IPS-20b (cell line): ENCODE results near the gene MPV17.
A peak's percentile ranks its signal among the peaks of the same experiment; 100 is the strongest.
"Not testable (repeated sequence)": the region's sequence is repeated elsewhere in the genome, so short reads cannot be mapped to it uniquely, and the experiment has no call there.

Experiments
- H3K27ac ChIP-seq: one replicate; pipeline ENCODE4 v1.5.1; 2013; ENCODE audit warnings: low read length
- H3K27me3 ChIP-seq: 2 replicates; pipeline ENCODE4 v1.6.1; 2013; ENCODE audit warnings: mild to moderate bottlenecking, low read length, inconsistent platforms; ENCODE audit not compliant: insufficient read depth
- H3K36me3 ChIP-seq: 2 replicates; pipeline ENCODE4 v1.6.1; 2013; ENCODE audit warnings: low read depth, mild to moderate bottlenecking, inconsistent platforms, low read length, moderate library complexity; ENCODE audit not compliant: insufficient read depth
- H3K4me1 ChIP-seq: 2 replicates; pipeline ENCODE4 v1.6.1; 2013; ENCODE audit warnings: mild to moderate bottlenecking, control low read depth, inconsistent platforms, low read length, moderate library complexity; ENCODE audit not compliant: insufficient read depth
- H3K4me3 ChIP-seq: 2 replicates; pipeline ENCODE4 v1.5.1; 2013; ENCODE audit warnings: mild to moderate bottlenecking, low read length, inconsistent platforms
- H3K9ac ChIP-seq: 2 replicates; pipeline ENCODE4 v1.6.1; 2013; ENCODE audit warnings: low read depth, mild to moderate bottlenecking, inconsistent platforms, low read length, moderate library complexity
- H3K9me3 ChIP-seq: 2 replicates; pipeline ENCODE4 v1.6.1; 2013; ENCODE audit warnings: mild to moderate bottlenecking, low read depth, low read length, inconsistent platforms; ENCODE audit not compliant: insufficient read depth

Gene MPV17

DNA sequence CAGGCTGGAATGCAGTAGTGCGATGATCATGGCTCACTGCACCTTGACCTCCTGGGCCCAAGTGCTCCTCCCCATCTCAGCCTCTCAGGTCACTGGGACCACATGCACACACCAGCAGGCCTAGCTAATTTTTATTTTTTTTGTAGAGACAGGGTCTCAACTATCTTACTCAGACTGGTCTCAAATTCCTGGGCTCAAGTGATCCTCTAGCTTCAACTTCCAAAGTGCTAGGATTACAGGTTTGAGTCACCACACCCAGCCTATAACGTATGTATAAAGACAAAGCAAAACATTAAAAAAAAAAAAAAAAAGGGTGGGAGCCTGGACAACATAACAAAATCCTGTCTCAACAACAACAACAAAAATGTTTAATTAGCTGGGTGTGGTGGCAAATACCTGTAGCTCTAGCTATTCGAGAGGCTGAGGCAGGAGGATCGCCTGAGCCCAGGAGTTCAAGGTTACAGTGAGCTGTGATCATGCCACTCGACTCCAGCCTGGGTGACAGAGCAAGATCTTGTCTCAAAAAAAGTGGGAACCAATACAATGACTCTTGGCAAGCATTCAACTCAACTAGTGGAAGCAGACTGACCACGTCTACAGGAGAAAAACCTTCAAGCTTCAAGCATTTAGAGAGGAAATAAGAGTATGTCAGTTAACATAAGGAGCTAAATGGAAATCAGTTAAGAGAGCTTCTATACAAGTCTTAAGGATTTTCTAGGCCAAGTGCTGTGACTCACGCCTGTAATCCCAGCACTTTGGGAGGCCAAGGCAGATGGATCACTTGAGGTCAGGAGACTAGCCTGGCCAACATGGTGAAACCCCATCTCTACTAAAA lies 31.1 kb upstream of the MPV17 start:
- Histone ChIP-seq H3K9me3 (no peaks in the 10 kb centered on the region), H3K36me3 (peaks cover 6% of the 10 kb centered on the region), H3K4me1 (peaks cover 14% of the 10 kb centered on the region), H3K27me3 (no peaks in the 10 kb centered on the region), H3K4me3 (no peak overlapping the region), H3K9ac (peak overlapping the region; percentile 44; the same call in 1 of the 2 replicates), H3K27ac (no peak overlapping the region)

- H3K27me3 ChIP-seq, H3K9me3 ChIP-seq, H3K4me3 ChIP-seq, H3K27ac ChIP-seq, H3K36me3 ChIP-seq: not testable (repeated sequence)
- H3K9ac ChIP-seq, result peak overlapping the region; percentile 44; the same call in 1 of the 2 replicates
- peaks cover 14% of the 10 kb centered on the region for H3K4me1 ChIP-seq
These were observed 30.5 kb upstream of the MPV17 start for GRCh38 chr2:27353386-27353761.

- peaks cover 10% of the 10 kb centered on the region for H3K4me1 ChIP-seq
- no peak overlapping the region for H3K27ac ChIP-seq
- H3K36me3 ChIP-seq, result peaks cover 6% of the 10 kb centered on the region
- H3K4me3 ChIP-seq, result no peak overlapping the region
- H3K9ac ChIP-seq, result peak overlapping the region; percentile 39; the same call in 1 of the 2 replicates
- H3K27me3 ChIP-seq, result no peaks in the 10 kb centered on the region
- no peaks in the 10 kb centered on the region for H3K9me3 ChIP-seq
These were observed 29.1 kb upstream of the MPV17 start for GRCh38 chr2:27351802-27352598.

DNA sequence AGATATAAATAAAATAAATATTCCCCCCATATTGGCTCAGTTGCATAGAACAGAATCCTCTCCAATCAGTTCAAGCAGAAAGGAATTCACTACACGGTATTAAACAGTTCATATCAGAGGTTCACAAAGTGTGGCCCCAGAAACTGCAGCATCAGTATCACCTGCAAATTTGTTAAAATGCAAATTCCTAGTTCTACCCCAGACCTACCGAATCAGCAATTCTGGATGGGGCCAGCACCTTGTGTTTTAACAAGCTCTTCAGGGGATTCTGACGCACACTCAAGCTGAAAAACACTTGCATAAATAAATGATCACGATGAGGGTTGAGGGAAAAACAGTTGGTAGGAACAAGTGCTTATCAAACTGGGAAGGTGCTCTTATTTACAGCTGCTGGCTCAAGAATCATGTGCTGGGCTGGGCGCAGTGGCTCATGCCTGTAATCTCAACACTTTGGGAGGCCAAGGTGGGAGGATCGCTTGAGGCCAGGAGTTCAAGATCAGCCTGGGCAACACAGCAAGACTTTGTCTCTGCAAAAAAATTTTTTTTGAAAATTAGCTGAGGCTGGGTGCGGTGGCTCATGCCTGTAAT lies 27.3 kb upstream of the MPV17 start:
- Histone ChIP-seq H3K27ac (no peak overlapping the region), H3K9ac (no peak overlapping the region), H3K4me1 (peaks cover 10% of the 10 kb centered on the region), H3K9me3 (no peaks in the 10 kb centered on the region), H3K27me3 (no peaks in the 10 kb centered on the region), H3K4me3 (no peak overlapping the region), H3K36me3 (peaks cover 6% of the 10 kb centered on the region)

- Histone ChIP-seq H3K4me1 (0 out of 2 replicates have a peak, but pooled peaks cover 2% of the 10 kb centered on the region), H3K9ac (no peak overlapping the region), H3K4me3 (no peak overlapping the region), H3K27me3 (no peaks in the 10 kb centered on the region), H3K36me3 (peaks cover 16% of the 10 kb centered on the region), H3K27ac (no peak overlapping the region), H3K9me3 (no peaks in the 10 kb centered on the region)
These were observed 24.7 kb upstream of the MPV17 start for GRCh38 chr2:27347641-27348040.

DNA sequence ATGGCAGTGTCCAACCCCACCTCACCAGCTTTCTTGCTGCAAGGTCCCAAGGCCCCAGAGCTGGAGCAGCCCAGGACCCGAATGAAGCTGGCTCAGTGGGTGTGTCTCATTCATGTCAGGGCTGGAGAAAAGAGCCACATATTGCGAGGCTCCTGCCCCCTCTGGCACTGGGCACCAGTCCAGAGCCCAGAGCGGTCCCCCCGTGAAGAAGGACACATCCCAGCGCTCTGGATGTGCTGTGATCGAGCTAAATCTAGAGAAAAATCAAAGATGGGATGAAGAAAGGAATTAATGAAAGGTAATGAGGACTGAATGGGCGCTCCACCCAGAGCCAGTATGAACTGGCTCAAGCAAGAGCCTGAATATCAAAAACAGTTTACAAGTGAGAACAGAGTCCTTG lies 13.3 kb upstream of the MPV17 start:
- Histone ChIP-seq H3K4me1 (no peaks in the 10 kb centered on the region), H3K36me3 (peaks cover 83% of the 10 kb centered on the region), H3K9me3 (no peaks in the 10 kb centered on the region), H3K9ac (no peak overlapping the region), H3K27ac (no peak overlapping the region), H3K27me3 (no peaks in the 10 kb centered on the region), H3K4me3 (no peak overlapping the region)

- peaks cover 83% of the 10 kb centered on the region for H3K36me3 ChIP-seq
- H3K4me3 ChIP-seq, result no peak overlapping the region
- no peak overlapping the region for H3K9ac ChIP-seq
- H3K27ac ChIP-seq, result no peak overlapping the region
- H3K4me1 ChIP-seq, result no peaks in the 10 kb centered on the region
- no peaks in the 10 kb centered on the region for H3K27me3 ChIP-seq
- no peaks in the 10 kb centered on the region for H3K9me3 ChIP-seq
These were observed 12.4 kb upstream of the MPV17 start for GRCh38 chr2:27335311-27335710.

- no peak overlapping the region for H3K27ac ChIP-seq
- H3K9ac ChIP-seq, result no peak overlapping the region
- no peak overlapping the region for H3K4me3 ChIP-seq
These were observed 1.8 kb upstream of the MPV17 start for GRCh38 chr2:27324720-27325119.

GRCh38 chr2:27323596-27324285 lies 844 bp upstream of the MPV17 start:
- Histone ChIP-seq H3K4me3 (peak overlapping the region; percentile 99), H3K9ac (peak overlapping the region; percentile 100), H3K9me3 (no peaks in the 10 kb centered on the region), H3K36me3 (peaks cover 30% of the 10 kb centered on the region), H3K27ac (peak overlapping the region; percentile 99), H3K4me1 (peaks cover 10% of the 10 kb centered on the region), H3K27me3 (no peaks in the 10 kb centered on the region)

More at GRCh38 chr2:27324720-27325119, 1.8 kb upstream of the MPV17 start:
- Histone ChIP-seq H3K27me3 (no peaks in the 10 kb centered on the region), H3K9me3 (no peaks in the 10 kb centered on the region), H3K4me1 (peaks cover 10% of the 10 kb centered on the region), H3K36me3 (peaks cover 40% of the 10 kb centered on the region)

GRCh38 chr2:27322301-27322765 lies 564 bp downstream of the MPV17 start:
- peak overlapping the region; percentile 99 for H3K4me3 ChIP-seq

GRCh38 chr2:27320958-27321543 lies 1.8 kb downstream of the MPV17 start:
- H3K4me1 ChIP-seq, result peaks cover 15% of the 10 kb centered on the region
- H3K27ac ChIP-seq, result no peak overlapping the region
- H3K9ac ChIP-seq, result no peak overlapping the region
- no peaks in the 10 kb centered on the region for H3K9me3 ChIP-seq
- H3K27me3 ChIP-seq, result no peaks in the 10 kb centered on the region
- H3K4me3 ChIP-seq, result no peak overlapping the region; the same call in 1 of the 2 replicates
- H3K36me3 ChIP-seq, result peaks cover 6% of the 10 kb centered on the region; the same call in 1 of the 2 replicates

More at GRCh38 chr2:27322301-27322765, 564 bp downstream of the MPV17 start:
- peak overlapping the region; percentile 86 for H3K27ac ChIP-seq
- no peaks in the 10 kb centered on the region for H3K9me3 ChIP-seq
- peak overlapping the region; percentile 100 for H3K9ac ChIP-seq
- H3K36me3 ChIP-seq, result peaks cover 19% of the 10 kb centered on the region
- no peaks in the 10 kb centered on the region for H3K27me3 ChIP-seq
- peaks cover 10% of the 10 kb centered on the region for H3K4me1 ChIP-seq
